HG03135 (cell line): ENCODE data around the gene XPO5.

Source experiments
- ATAC-seq: cut with Tn5 transposase; IDR thresholded peaks from one replicate; pipeline ENCODE4 v1.9.1; 2021; ENCODE audit warnings: mild to moderate bottlenecking, moderate library complexity; ENCODE audit not compliant: unreplicated experiment

Gene XPO5

GRCh38 chr6:43472515-43472914, 103.3 kb downstream of the XPO5 start:
- no peak for ATAC-seq
